Measurements from ENCODE around the gene NCAM1. TPM values are rescaled to one million over a fixed set of nuclear protein-coding genes. Genes with fewer than 3 reads are reported as not detected.

NCAM1 gene
- total and polyA plus RNA-seq, 12 donors, result 38.7 to 181 (median 111) TPM

DNA sequence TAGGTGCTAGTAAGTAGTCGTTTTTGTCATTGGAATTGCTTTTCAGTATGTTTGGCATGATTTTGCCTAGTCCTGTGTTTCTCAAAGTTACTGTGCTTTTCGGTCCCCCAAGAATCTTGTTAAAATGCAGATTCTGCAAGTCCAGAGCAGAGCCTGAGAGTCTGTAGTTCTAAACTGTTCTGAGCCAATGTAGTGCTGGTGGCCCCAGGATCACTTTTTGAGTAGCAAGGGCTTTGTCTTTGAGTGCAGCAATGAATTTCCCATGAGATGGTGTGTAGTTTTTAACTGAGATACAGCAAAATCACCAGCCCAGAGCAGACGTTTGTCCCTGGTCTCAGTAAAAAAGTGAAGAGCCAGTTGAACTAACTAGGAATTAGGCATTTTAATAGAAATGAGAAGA lies 122.4 kb downstream of the NCAM1 start:
- no peaks in the 10 kb centered on the region for H3K4me1 ChIP-seq (replicated peaks in 1 of 2)
- no peaks in the 10 kb centered on the region for H3K9me3 ChIP-seq (replicated peaks in 1 of 3)
- DNase-seq, result no peak
- intact Hi-C loops (cut with DNase I), result no loop called here
- no peak overlapping the region for H3K27ac ChIP-seq
- no peak overlapping the region for H3K4me3 ChIP-seq
- no peaks in the 10 kb centered on the region for H3K27me3 ChIP-seq
- H3K36me3 ChIP-seq (replicated peaks in 1 of 2), result no peaks in the 10 kb centered on the region
- WGBS, 4 donors, result 74 to 82% (median 79%) methylated on average over 3 of the region's 3 CpGs
- TF ChIP-seq CTCF (IDR thresholded peaks at IDR 0.05), result no peak
- no peak for TF ChIP-seq POLR2A (IDR thresholded peaks at IDR 0.05)

- no peaks in the 10 kb centered on the region for H3K27me3 ChIP-seq
- no peak overlapping the region for H3K27ac ChIP-seq
- TF ChIP-seq CTCF (IDR thresholded peaks at IDR 0.05) (no peak), POLR2A (IDR thresholded peaks at IDR 0.05) (no peak)
- intact Hi-C loops (cut with DNase I), result no loop called here
- WGBS, 4 donors, result 87 to 97% (median 91%) methylated on average over 4 of the region's 4 CpGs
- H3K9me3 ChIP-seq (replicated peaks in 1 of 3), result no peaks in the 10 kb centered on the region
- no peak for DNase-seq
- no peaks in the 10 kb centered on the region for H3K4me1 ChIP-seq (replicated peaks in 1 of 2)
- H3K36me3 ChIP-seq (replicated peaks in 1 of 2), result no peaks in the 10 kb centered on the region
- H3K4me3 ChIP-seq, result no peak overlapping the region
Measured at GRCh38 chr11:113084297-113084696, 123.1 kb downstream of the NCAM1 start.

DNA sequence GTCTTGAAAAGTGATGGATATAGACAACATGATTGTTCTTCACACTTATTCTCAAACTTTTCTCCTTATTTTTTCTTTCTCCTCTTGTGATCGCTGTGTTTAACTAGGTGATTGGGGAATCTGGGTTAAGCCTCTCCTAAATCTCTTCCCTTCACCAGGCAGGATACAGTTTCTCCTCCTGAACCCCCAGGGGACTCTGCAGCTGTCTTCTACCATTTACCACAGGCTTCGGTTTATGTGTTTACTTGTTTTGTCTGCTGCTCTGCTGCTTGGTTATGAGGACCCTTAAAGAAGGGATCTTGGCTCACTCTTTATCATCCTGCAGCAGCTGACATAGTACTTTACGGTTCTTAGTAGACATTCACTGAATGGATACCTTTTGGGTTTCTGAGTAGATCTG lies 124.2 kb downstream of the NCAM1 start:
- H3K27ac ChIP-seq, result no peak overlapping the region
- TF ChIP-seq CTCF (IDR thresholded peaks at IDR 0.05) (no peak), POLR2A (IDR thresholded peaks at IDR 0.05) (no peak)
- H3K4me1 ChIP-seq (replicated peaks in 1 of 2), result no peaks in the 10 kb centered on the region
- H3K27me3 ChIP-seq, result no peaks in the 10 kb centered on the region
- DNase-seq, result no peak
- no peak overlapping the region for H3K4me3 ChIP-seq
- intact Hi-C loops (cut with DNase I), result no loop called here
- H3K36me3 ChIP-seq (replicated peaks in 1 of 2), result no peaks in the 10 kb centered on the region
- 82 to 92% (median 86%) methylated on average over 3 of the region's 3 CpGs for WGBS, 4 donors
- no peaks in the 10 kb centered on the region for H3K9me3 ChIP-seq (replicated peaks in 1 of 3)

DNA sequence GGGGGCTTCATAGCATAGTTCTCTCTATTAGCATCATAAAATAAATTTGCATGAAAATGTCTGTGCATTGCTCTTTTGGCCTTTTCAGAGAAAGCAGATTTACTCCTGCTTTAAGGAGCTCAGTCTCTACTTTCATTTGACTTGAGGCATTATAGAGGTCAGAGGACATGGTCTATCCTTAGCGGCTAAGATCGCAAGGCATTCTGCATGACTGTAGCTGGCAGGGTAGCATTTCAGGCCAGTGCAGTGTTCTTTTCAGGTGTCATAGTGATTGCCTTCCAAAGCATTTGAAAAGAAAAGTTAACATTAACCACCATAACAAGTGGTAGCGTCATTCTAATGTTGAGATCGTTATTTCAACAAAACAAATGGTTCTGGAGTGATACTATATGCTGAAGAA lies 126.5 kb downstream of the NCAM1 start:
- no peak overlapping the region for H3K27ac ChIP-seq
- no peak for DNase-seq
- H3K4me1 ChIP-seq (replicated peaks in 1 of 2), result peaks cover 6 to 17% of the 10 kb centered on the region in 2 donors
- 82 to 93% (median 89%) methylated on average over 4 of the region's 4 CpGs for WGBS, 4 donors
- H3K36me3 ChIP-seq (replicated peaks in 1 of 2), result no peaks in the 10 kb centered on the region
- intact Hi-C loops (cut with DNase I), result no loop called here
- H3K4me3 ChIP-seq, result no peak overlapping the region
- no peaks in the 10 kb centered on the region for H3K27me3 ChIP-seq
- no peaks in the 10 kb centered on the region for H3K9me3 ChIP-seq (replicated peaks in 1 of 3)
- no peak for TF ChIP-seq CTCF (IDR thresholded peaks at IDR 0.05)
- no peak for TF ChIP-seq POLR2A (IDR thresholded peaks at IDR 0.05)
